GM12872 (cell line): Measurements from ENCODE around the gene VTI1B.

ENCODE experiments used
- TF ChIP-seq, protein P1 (sequence below): IDR thresholded peaks from 3 replicates; pipeline ENCODE4 v1.5.1; 2011; ENCODE audit warnings: low read depth, mild to moderate bottlenecking, low read length, moderate library complexity; ENCODE audit not compliant: insufficient read depth

Gene VTI1B

DNA sequence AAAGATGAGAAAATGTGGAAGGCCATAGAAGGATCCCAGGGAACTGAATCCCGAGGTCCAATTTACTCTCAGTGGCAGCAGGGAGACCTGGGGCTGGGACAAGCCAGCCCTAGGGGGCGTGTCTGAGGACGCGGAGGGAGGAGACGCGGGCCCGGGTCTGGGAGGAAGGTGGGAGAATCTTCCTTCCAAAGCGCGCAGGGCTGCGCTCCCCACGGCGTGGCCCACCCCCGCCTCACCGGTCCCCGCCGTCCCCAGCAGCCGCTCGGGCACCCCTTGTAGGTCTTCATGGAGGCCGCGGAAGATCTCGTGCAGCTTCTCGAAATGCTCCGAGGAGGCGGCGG is 323 bp downstream of the VTI1B start:
- TF ChIP-seq, protein P1, sequence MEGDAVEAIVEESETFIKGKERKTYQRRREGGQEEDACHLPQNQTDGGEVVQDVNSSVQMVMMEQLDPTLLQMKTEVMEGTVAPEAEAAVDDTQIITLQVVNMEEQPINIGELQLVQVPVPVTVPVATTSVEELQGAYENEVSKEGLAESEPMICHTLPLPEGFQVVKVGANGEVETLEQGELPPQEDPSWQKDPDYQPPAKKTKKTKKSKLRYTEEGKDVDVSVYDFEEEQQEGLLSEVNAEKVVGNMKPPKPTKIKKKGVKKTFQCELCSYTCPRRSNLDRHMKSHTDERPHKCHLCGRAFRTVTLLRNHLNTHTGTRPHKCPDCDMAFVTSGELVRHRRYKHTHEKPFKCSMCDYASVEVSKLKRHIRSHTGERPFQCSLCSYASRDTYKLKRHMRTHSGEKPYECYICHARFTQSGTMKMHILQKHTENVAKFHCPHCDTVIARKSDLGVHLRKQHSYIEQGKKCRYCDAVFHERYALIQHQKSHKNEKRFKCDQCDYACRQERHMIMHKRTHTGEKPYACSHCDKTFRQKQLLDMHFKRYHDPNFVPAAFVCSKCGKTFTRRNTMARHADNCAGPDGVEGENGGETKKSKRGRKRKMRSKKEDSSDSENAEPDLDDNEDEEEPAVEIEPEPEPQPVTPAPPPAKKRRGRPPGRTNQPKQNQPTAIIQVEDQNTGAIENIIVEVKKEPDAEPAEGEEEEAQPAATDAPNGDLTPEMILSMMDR, result peak; percentile 21; the same call in 1 of the 3 replicates

DNA sequence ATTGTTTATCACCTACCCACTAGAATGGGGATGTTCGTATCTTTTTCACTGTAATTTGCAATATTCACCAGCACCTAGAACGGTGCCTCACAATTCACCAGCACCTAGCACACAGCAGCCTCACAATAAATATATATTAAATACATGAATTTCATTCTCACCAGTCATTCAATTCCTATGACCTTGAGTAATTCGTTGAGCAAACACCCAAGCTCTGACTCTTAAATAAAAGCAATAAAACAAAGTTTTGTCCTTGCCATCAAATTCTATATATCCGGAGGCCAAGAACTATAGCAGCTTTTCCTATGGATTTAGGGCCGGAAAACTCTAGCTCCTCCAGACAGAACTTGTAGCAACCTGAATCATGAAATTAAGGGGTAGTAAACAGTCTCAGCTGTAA is 981 bp downstream of the VTI1B start:
- TF ChIP-seq, protein P1, result no peak

DNA sequence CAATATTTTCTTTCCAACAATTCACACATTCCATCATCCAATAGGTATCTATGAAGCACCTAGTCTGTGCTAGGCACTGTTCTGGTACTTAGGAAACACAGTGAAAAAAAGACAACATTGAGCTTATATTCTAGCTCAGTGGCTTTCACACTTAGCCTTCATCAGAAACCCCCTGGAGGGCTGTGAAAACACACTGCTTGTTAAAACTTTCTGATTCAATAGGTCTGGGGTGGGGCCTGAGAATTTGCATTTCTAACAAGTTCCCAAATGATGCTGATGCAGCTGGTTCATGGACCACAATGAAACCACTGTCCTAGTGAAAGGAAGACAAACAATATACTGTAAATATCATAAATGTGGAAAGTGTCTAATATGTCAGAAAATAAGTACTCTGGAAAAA is 5.9 kb downstream of the VTI1B start:
- TF ChIP-seq, protein P1, result no peak

DNA sequence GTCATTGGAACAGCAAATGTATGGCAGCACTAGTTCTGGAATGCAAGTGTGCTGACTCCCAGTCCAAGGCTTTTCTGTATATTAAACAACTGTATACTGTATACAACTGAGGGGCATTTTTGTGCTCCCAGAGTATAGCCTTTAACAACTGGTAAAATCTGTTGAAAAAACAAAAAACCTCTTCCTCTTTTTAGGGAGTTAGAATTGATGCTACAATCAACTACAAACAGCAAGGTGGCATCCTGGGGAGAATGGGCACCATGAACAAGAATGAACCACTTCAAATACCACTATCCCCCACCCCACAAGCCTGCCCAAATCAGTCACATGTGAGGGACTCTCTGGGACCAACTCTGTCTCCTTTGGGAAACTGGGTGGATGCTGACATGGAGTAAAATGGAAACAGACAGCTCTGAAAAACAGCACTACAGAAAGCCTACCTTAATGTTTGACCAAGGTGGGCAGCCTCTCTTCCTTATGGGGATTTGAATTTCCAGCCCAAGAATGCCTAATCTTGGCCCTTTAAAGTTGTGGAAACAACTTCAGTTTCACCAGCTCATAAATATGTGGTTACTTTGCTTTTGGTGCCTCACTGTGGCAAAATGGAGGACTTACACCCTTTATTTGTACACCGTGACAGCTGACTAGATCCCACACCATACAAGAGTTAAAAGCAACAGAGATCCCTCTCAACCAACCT is 7.5 kb downstream of the VTI1B start:
- TF ChIP-seq, protein P1, result peak; percentile 66

DNA sequence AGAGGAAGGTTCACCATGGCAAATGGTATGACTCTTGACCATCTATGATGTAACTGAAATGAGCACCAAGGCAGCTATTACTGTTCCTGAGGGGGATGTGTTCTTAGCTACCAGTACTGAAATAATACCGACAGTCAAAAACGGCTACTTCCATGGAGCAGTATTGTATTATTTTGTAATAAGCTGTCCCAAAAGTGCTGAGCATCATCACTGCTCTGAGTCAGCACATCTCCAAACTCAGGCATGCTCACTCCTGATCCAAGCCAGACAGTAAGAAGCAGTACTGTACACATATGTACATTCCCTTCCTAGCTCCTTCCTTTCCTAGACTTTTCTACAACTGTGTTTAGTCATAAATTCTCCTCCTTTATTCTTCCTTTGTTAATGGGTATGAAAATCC is 8.6 kb downstream of the VTI1B start:
- TF ChIP-seq, protein P1, result no peak

DNA sequence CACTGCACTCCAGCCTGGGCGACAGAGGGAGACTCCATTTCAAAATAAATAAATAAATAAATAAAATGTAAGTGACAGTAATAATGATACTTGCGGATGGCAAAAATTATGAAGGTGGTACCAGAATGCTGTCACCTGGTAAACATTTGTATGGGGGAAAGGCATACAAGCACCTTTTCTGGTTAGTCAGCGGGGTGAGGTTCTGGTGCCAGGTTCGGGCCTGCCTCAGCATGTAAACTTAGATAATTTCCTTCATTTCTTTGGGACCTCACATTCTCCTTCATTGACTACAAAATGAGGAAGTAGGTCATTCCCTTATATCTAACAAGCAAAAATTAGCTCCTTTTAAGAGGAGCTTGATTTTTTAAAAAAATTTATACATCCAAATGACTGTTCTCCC is 10.8 kb downstream of the VTI1B start:
- TF ChIP-seq, protein P1, result no peak

DNA sequence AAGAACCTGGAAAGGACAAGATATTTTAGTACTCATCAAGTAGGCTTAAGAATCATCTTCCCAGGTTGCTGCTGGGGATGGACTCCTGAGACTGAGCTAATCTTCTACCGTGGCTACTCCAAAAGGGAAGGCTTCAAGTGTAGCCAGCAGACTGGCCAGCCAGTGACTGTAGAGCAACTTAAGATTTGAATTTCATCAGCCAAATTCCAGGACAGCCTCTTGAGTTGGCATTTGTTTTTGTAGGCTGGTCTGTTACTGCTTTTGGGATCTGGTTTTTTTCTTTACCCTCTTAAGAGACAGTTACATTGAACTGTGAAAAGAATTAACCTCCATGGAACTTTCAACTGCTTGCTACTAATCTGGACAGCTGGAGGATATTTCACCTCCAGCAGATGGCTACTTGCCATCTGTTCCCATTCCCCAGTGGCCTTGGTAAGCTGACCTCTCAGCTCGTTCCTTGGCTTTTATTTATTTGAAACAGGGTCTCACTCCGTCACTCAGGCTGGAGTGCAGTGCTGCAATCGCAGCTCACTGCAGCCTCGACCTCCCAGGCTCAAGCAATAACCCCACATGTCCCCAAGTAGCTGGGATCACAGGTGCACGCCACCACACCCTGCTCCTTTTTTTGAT is 20.7 kb downstream of the VTI1B start:
- TF ChIP-seq, protein P1, result no peak
